MM.1S (cell line): ENCODE data around the gene TNKS1BP1.

Source experiments
- CTCF ChIP-seq: fragments of 300-600 bp; sonication (generic); IDR thresholded peaks from 2 replicates; pipeline ENCODE4 v1.5.1; 2016; ENCODE audit warnings: antibody characterized with exemption, low read length, mixed read lengths
- EZH2 ChIP-seq: fragments of 300-600 bp; sonication (generic); optimal IDR thresholded peaks from 2 replicates; pipeline ENCODE3; 2017; ENCODE audit warnings: low read depth, mild to moderate bottlenecking, antibody characterized with exemption, low read length, mixed read lengths
- EZH2phosphoT487 ChIP-seq: fragments of 300-600 bp; sonication (generic); IDR thresholded peaks from 2 replicates; pipeline ENCODE4 v1.6.1; 2018; ENCODE audit warnings: antibody characterized with exemption, low read length

- no peak for TF ChIP-seq CTCF
- TF ChIP-seq EZH2: no peak
- no peak for TF ChIP-seq EZH2phosphoT487
These were observed 22.9 kb downstream of the TNKS1BP1 start for GRCh38 chr11:57301711-57302423.
